ENCODE results near the gene CFAP161.

- TF ChIP-seq POLR2A (IDR thresholded peaks at IDR 0.05) (no peak), CTCF (IDR thresholded peaks at IDR 0.05) (no peak)
Observed at GRCh38 chr15:81165535-81165934, 31.5 kb downstream of the CFAP161 start.
